Measurements from ENCODE around the gene IGFBP7.

The IGFBP7 gene

GRCh38 chr4:57094832-57095223 is 15.4 kb downstream of the IGFBP7 start:
- no peak for DNase-seq (ENCODE audit: low read depth)

DNA sequence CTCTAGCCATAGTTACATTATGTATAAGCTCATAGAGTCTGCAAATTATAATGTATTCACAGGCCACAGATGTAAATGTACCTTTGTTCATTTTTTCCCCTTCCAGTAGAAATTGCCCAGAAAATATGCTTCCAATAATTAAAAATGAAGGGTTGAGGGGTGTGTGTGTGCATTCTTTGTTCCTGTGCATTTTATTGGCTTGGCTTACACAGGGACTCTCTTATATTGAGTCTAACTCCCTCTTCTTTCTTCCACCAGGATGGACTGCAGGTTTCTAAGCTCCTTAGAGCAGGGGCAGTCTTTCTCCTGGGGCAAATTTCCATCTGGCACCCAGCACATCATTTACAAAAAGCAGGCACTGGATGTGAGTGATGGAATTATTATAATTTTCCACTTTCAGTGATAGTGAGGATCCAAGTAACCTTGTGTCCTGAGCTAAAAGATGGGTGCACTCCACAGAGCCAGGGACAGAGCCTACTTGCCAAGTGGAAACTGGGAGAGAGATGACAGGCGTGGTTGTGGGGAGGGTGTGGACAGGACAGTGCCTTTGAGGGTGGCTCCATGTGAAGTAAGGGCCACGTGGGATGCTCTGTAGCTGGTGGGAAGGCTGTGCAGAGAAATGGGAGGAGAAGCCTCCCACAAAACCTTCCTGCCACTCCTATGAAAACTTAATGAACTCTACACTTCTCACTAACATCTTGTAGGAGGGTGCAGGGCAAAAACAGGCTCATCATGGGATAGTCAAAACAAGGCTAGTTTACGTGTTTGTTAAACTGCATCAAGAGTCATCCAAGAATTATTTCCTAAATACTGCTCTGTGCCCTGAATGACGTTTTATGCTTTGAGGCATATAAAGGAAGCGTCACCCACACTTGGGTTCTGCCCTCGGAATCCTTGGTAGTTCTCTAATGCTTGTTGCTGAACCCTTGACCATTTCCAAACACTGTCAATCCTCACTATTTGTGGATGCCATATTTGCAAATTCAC is 16.0 kb downstream of the IGFBP7 start:
- no peak for DNase-seq (ENCODE audit: low read depth)
- TF ChIP-seq POLR2A (IDR thresholded peaks at IDR 0.05; ENCODE audit: extremely low read depth, insufficient read length), result no peak
- TF ChIP-seq CTCF (IDR thresholded peaks at IDR 0.05; ENCODE audit: low read depth, low read length), result no peak
- no peak for TF ChIP-seq MAX (IDR thresholded peaks at IDR 0.05; ENCODE audit: low read depth, low read length)
- no peak for TF ChIP-seq MYC (IDR thresholded peaks at IDR 0.05; ENCODE audit: low read depth, low read length)
- no peak overlapping the region for H3K4me3 ChIP-seq (ENCODE audit: low read depth, low read length)

More at GRCh38 chr4:57094832-57095223, 15.4 kb downstream of the IGFBP7 start:
- no peak for TF ChIP-seq MYC (IDR thresholded peaks at IDR 0.05; ENCODE audit: low read depth, low read length)
- no peak for TF ChIP-seq MAX (IDR thresholded peaks at IDR 0.05; ENCODE audit: low read depth, low read length)
- no peak for TF ChIP-seq CTCF (IDR thresholded peaks at IDR 0.05; ENCODE audit: low read depth, low read length)
- no peak for TF ChIP-seq POLR2A (IDR thresholded peaks at IDR 0.05; ENCODE audit: extremely low read depth, insufficient read length)
- no peak overlapping the region for H3K4me3 ChIP-seq (ENCODE audit: low read depth, low read length)

- H3K4me3 ChIP-seq (ENCODE audit: low read depth, low read length), result no peak overlapping the region
- DNase-seq (ENCODE audit: low read depth), result no peak
- TF ChIP-seq CTCF (IDR thresholded peaks at IDR 0.05; ENCODE audit: low read depth, low read length), result no peak
- TF ChIP-seq MAX (IDR thresholded peaks at IDR 0.05; ENCODE audit: low read depth, low read length), result no peak
- TF ChIP-seq MYC (IDR thresholded peaks at IDR 0.05; ENCODE audit: low read depth, low read length), result no peak
- no peak for TF ChIP-seq POLR2A (IDR thresholded peaks at IDR 0.05; ENCODE audit: extremely low read depth, insufficient read length)
Measured at GRCh38 chr4:57091657-57092162, 18.5 kb downstream of the IGFBP7 start.

GRCh38 chr4:57090079-57090478 is 20.1 kb downstream of the IGFBP7 start:
- H3K4me3 ChIP-seq (ENCODE audit: low read depth, low read length), result no peak overlapping the region
- DNase-seq (ENCODE audit: low read depth), result peak; percentile 50
- no peak for TF ChIP-seq MYC (IDR thresholded peaks at IDR 0.05; ENCODE audit: low read depth, low read length)
- no peak for TF ChIP-seq MAX (IDR thresholded peaks at IDR 0.05; ENCODE audit: low read depth, low read length)
- TF ChIP-seq CTCF (IDR thresholded peaks at IDR 0.05; ENCODE audit: low read depth, low read length), result no peak
- no peak for TF ChIP-seq POLR2A (IDR thresholded peaks at IDR 0.05; ENCODE audit: extremely low read depth, insufficient read length)

DNA sequence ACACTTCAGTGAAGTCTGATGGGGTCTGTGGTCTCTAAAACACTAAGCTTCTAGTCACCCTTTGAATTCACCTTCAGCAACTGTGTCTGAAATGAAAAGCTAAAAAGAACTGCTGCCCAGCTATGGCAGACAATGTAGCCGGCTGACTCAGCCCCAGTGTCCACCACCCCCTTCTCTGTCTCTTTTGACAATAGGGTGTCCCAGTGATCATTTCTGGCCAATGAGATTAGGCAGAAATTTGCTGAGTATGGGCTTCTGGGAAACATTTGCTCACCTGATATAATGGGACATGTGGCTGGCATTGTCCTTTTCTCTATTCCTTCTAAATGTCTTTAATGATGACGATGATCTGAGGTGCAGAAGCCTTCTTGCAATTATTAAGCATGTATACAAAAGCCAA is 20.6 kb downstream of the IGFBP7 start:
- TF ChIP-seq MAX (IDR thresholded peaks at IDR 0.05; ENCODE audit: low read depth, low read length), result no peak
- TF ChIP-seq POLR2A (IDR thresholded peaks at IDR 0.05; ENCODE audit: extremely low read depth, insufficient read length), result no peak
- no peak for TF ChIP-seq MYC (IDR thresholded peaks at IDR 0.05; ENCODE audit: low read depth, low read length)
- TF ChIP-seq CTCF (IDR thresholded peaks at IDR 0.05; ENCODE audit: low read depth, low read length), result no peak
- no peak for DNase-seq (ENCODE audit: low read depth)
- H3K4me3 ChIP-seq (ENCODE audit: low read depth, low read length), result no peak overlapping the region
